T-helper 2 cell (primary cell): Measurements from ENCODE around the gene ASCC3.

Experiments used
- DNase-seq, 5 experiments: peaks; one replicate each; pipeline versions ENCODE4 v3.0.0 to v3.0.0-alpha.2; 2012 to 2022

The ASCC3 gene

GRCh38 chr6:100485268-100485667 is 395.9 kb downstream of the ASCC3 start:
- no peak for DNase-seq

- no peak for DNase-seq
These were observed 396.7 kb downstream of the ASCC3 start for GRCh38 chr6:100484474-100484873.

- DNase-seq: no peak
These were observed 398.4 kb downstream of the ASCC3 start for GRCh38 chr6:100482698-100483097.

GRCh38 chr6:100479179-100480035 is 401.7 kb downstream of the ASCC3 start:
- peak in 1 of 5 experiments; percentile 70 for DNase-seq

GRCh38 chr6:100475554-100476320 is 405.4 kb downstream of the ASCC3 start:
- DNase-seq: peak in 1 of 5 experiments; percentile 86

- peak in 1 of 5 experiments; percentile 59 for DNase-seq
These were observed 407.9 kb downstream of the ASCC3 start for GRCh38 chr6:100473182-100473581.

GRCh38 chr6:100472674-100473073 is 408.5 kb downstream of the ASCC3 start:
- peak in 1 of 5 experiments; percentile 92 for DNase-seq

- no peak for DNase-seq
These were observed 410.6 kb downstream of the ASCC3 start for GRCh38 chr6:100470422-100471120.

- DNase-seq: no peak
These were observed 411.8 kb downstream of the ASCC3 start for GRCh38 chr6:100469101-100469859.

- no peak for DNase-seq
These were observed 413.0 kb downstream of the ASCC3 start for GRCh38 chr6:100468016-100468622.

GRCh38 chr6:100467129-100468015 is 413.8 kb downstream of the ASCC3 start:
- DNase-seq: no peak

GRCh38 chr6:100466410-100467128 is 414.6 kb downstream of the ASCC3 start:
- DNase-seq: peak in 1 of 5 experiments; percentile 48

- DNase-seq: no peak
These were observed 415.3 kb downstream of the ASCC3 start for GRCh38 chr6:100465701-100466409.

GRCh38 chr6:100464903-100465700 is 416.0 kb downstream of the ASCC3 start, which contains the start of gene SIM1:
TSS of gene SIM1 (minus strand) at chr6:100464921. CDS start at chr6:100463468, 1,453 bp downstream.
- peak in 1 of 5 experiments; percentile 73 for DNase-seq

GRCh38 chr6:100464162-100464851 is 416.8 kb downstream of the ASCC3 start:
- no peak for DNase-seq

- DNase-seq: no peak
These were observed 417.4 kb downstream of the ASCC3 start for GRCh38 chr6:100463630-100464161.
